Activated naive CD4-positive, alpha-beta T cell treated with anti-CD3 and anti-CD28 coated beads, Interleukin-2, amount 50 U/mL, for 24 hours (primary cell): ENCODE measurements around the gene LRRC18.

Experiments used
- H3K27ac Mint-ChIP-seq: one replicate; pipeline ENCODE4 v1.8.0; 2021; ENCODE audit warnings: mild to moderate bottlenecking, mixed read lengths
- H3K27me3 Mint-ChIP-seq: one replicate; pipeline ENCODE4 v1.8.0; 2021; ENCODE audit warnings: mixed read lengths
- H3K36me3 Mint-ChIP-seq: one replicate; pipeline ENCODE4 v1.8.0; 2021; ENCODE audit warnings: mixed read lengths
- H3K4me1 Mint-ChIP-seq: one replicate; pipeline ENCODE4 v1.8.0; 2021; ENCODE audit warnings: mixed read lengths
- H3K4me3 Mint-ChIP-seq: one replicate; pipeline ENCODE4 v1.8.0; 2021; ENCODE audit warnings: mild to moderate bottlenecking, mixed read lengths
- H3K9me3 Mint-ChIP-seq: one replicate; pipeline ENCODE4 v1.8.0; 2021; ENCODE audit warnings: mixed read lengths

Gene LRRC18

GRCh38 chr10:48882881-48883280, 56.8 kb downstream of the LRRC18 start:
- H3K4me3 Mint-ChIP-seq, result no peak overlapping the region
- no peaks in the 10 kb centered on the region for H3K27me3 Mint-ChIP-seq
- H3K27ac Mint-ChIP-seq, result no peak overlapping the region
- no peaks in the 10 kb centered on the region for H3K36me3 Mint-ChIP-seq
- H3K9me3 Mint-ChIP-seq, result no peaks in the 10 kb centered on the region
- no peaks in the 10 kb centered on the region for H3K4me1 Mint-ChIP-seq

- Mint-ChIP-seq H3K27ac (no peak overlapping the region), H3K4me1 (no peaks in the 10 kb centered on the region), H3K27me3 (no peaks in the 10 kb centered on the region), H3K4me3 (no peak overlapping the region), H3K9me3 (no peaks in the 10 kb centered on the region), H3K36me3 (no peaks in the 10 kb centered on the region)
Measured at GRCh38 chr10:48881937-48882336, 57.7 kb downstream of the LRRC18 start.

- Mint-ChIP-seq H3K4me3 (no peak overlapping the region), H3K4me1 (no peaks in the 10 kb centered on the region), H3K36me3 (no peaks in the 10 kb centered on the region), H3K27me3 (no peaks in the 10 kb centered on the region), H3K27ac (no peak overlapping the region), H3K9me3 (no peaks in the 10 kb centered on the region)
Measured at GRCh38 chr10:48880016-48880705, 59.5 kb downstream of the LRRC18 start.

- Mint-ChIP-seq H3K4me3 (no peak overlapping the region), H3K27me3 (no peaks in the 10 kb centered on the region), H3K27ac (no peak overlapping the region), H3K9me3 (no peaks in the 10 kb centered on the region), H3K36me3 (no peaks in the 10 kb centered on the region), H3K4me1 (no peaks in the 10 kb centered on the region)
Measured at GRCh38 chr10:48879451-48879850, 60.2 kb downstream of the LRRC18 start.

GRCh38 chr10:48878091-48878490, 61.5 kb downstream of the LRRC18 start:
- no peak overlapping the region for H3K4me3 Mint-ChIP-seq
- no peaks in the 10 kb centered on the region for H3K27me3 Mint-ChIP-seq
- H3K9me3 Mint-ChIP-seq, result no peaks in the 10 kb centered on the region
- H3K36me3 Mint-ChIP-seq, result no peaks in the 10 kb centered on the region
- no peaks in the 10 kb centered on the region for H3K4me1 Mint-ChIP-seq
- H3K27ac Mint-ChIP-seq, result no peak overlapping the region

GRCh38 chr10:48872234-48872633, 67.4 kb downstream of the LRRC18 start:
- no peaks in the 10 kb centered on the region for H3K9me3 Mint-ChIP-seq
- H3K4me1 Mint-ChIP-seq, result no peaks in the 10 kb centered on the region
- H3K27me3 Mint-ChIP-seq, result no peaks in the 10 kb centered on the region
- H3K36me3 Mint-ChIP-seq, result no peaks in the 10 kb centered on the region
- no peak overlapping the region for H3K4me3 Mint-ChIP-seq
- H3K27ac Mint-ChIP-seq, result no peak overlapping the region
